GM18867 (cell line): Measurements from ENCODE around the gene FHIT.

Experiments
- ATAC-seq: cut with Tn5 transposase; IDR thresholded peaks from one replicate; pipeline ENCODE4 v1.9.1; 2021; ENCODE audit warnings: mild to moderate bottlenecking, moderate library complexity; ENCODE audit not compliant: unreplicated experiment

Gene FHIT

GRCh38 chr3:60388731-60389130 lies 862.5 kb downstream of the FHIT start:
- no peak for ATAC-seq

GRCh38 chr3:60386306-60386705 lies 864.9 kb downstream of the FHIT start:
- ATAC-seq = no peak

GRCh38 chr3:60384341-60384740 lies 866.9 kb downstream of the FHIT start:
- no peak for ATAC-seq

GRCh38 chr3:60383345-60383744 lies 867.9 kb downstream of the FHIT start:
- no peak for ATAC-seq

- no peak for ATAC-seq
These were observed 884.8 kb downstream of the FHIT start for GRCh38 chr3:60366486-60366885.

- no peak for ATAC-seq
These were observed 885.9 kb downstream of the FHIT start for GRCh38 chr3:60365360-60365759.

- no peak for ATAC-seq
These were observed 886.8 kb downstream of the FHIT start for GRCh38 chr3:60364475-60364874.

GRCh38 chr3:60363817-60364216 lies 887.4 kb downstream of the FHIT start:
- ATAC-seq = no peak

GRCh38 chr3:60355825-60356224 lies 895.4 kb downstream of the FHIT start:
- ATAC-seq = no peak

- no peak for ATAC-seq
These were observed 899.8 kb downstream of the FHIT start for GRCh38 chr3:60351481-60351880.

- ATAC-seq = no peak
These were observed 906.9 kb downstream of the FHIT start for GRCh38 chr3:60344340-60344739.

- ATAC-seq = no peak
These were observed 907.4 kb downstream of the FHIT start for GRCh38 chr3:60343831-60344230.

- no peak for ATAC-seq
These were observed 911.9 kb downstream of the FHIT start for GRCh38 chr3:60339304-60339703.

GRCh38 chr3:60337421-60337820 lies 913.8 kb downstream of the FHIT start:
- ATAC-seq = no peak

- no peak for ATAC-seq
These were observed 915.2 kb downstream of the FHIT start for GRCh38 chr3:60336061-60336460.

- ATAC-seq = no peak
These were observed 917.5 kb downstream of the FHIT start for GRCh38 chr3:60333710-60334109.

GRCh38 chr3:60330107-60330506 lies 921.1 kb downstream of the FHIT start:
- no peak for ATAC-seq

GRCh38 chr3:60325610-60326170 lies 925.6 kb downstream of the FHIT start:
- ATAC-seq = no peak

- ATAC-seq = no peak
These were observed 927.6 kb downstream of the FHIT start for GRCh38 chr3:60323651-60324050.

- no peak for ATAC-seq
These were observed 928.1 kb downstream of the FHIT start for GRCh38 chr3:60323180-60323579.

- ATAC-seq = no peak
These were observed 928.9 kb downstream of the FHIT start for GRCh38 chr3:60322298-60322856.

GRCh38 chr3:60319179-60319858 lies 931.9 kb downstream of the FHIT start:
- ATAC-seq = no peak
